OCI-LY3 (cell line): ENCODE data around the gene DNAAF9.

Source experiments
- EZH2phosphoT487 ChIP-seq: fragments of 200-600 bp; shearing (Covaris generic); IDR thresholded peaks from 2 replicates; pipeline ENCODE4 v1.6.1; 2018; ENCODE audit warnings: antibody characterized with exemption, mixed run types, low read depth
- TF ChIP-seq, protein P1 (sequence below): fragments of 200-600, 300-600 bp; sonication (generic); IDR thresholded peaks from 2 replicates; pipeline ENCODE4 v1.5.1; 2014; ENCODE audit warnings: antibody characterized with exemption, low read length, low read depth

DNA sequence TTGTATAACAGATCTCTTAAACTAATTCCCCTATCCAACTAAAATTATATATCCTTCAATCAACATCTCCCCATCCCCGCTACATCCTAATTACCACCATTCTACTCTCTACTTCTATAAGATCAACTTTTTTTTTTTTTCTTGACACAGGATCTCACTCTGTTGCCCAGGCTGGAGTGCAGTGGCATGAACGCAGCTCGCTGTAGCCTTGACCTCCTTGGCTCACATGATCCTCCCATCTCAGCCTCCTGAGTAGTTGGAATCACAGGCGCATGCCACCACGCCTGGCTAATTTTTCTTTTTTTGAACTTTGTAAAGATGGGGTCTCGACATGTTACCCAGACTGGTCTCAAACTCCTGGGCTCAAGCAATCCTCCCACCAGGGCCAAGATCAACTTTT, 5.0 kb downstream of the DNAAF9 start:
- TF ChIP-seq, protein P1, sequence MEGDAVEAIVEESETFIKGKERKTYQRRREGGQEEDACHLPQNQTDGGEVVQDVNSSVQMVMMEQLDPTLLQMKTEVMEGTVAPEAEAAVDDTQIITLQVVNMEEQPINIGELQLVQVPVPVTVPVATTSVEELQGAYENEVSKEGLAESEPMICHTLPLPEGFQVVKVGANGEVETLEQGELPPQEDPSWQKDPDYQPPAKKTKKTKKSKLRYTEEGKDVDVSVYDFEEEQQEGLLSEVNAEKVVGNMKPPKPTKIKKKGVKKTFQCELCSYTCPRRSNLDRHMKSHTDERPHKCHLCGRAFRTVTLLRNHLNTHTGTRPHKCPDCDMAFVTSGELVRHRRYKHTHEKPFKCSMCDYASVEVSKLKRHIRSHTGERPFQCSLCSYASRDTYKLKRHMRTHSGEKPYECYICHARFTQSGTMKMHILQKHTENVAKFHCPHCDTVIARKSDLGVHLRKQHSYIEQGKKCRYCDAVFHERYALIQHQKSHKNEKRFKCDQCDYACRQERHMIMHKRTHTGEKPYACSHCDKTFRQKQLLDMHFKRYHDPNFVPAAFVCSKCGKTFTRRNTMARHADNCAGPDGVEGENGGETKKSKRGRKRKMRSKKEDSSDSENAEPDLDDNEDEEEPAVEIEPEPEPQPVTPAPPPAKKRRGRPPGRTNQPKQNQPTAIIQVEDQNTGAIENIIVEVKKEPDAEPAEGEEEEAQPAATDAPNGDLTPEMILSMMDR, result no peak
- TF ChIP-seq EZH2phosphoT487, result no peak
